Measurements from ENCODE around the gene EIF4G3.
"Not testable (repeated sequence)": the region's sequence is repeated elsewhere in the genome, so short reads cannot be mapped to it uniquely, and the experiment has no call there.

Gene EIF4G3

GRCh38 chr1:21176586-21177555, at the start of gene EIF4G3:
Gene EIF4G3 (minus strand): TSS chr1:21176897. CDS start chr1:21002742, 174,155 bp downstream.
- peak; percentile 99 to 100 (median 100) for DNase-seq (ENCODE audit: low read depth in 4 of 4, low spot score in 1 of 4)

- DNase-seq (ENCODE audit: low read depth in 4 of 4, low spot score in 1 of 4) = no peak
Observed at GRCh38 chr1:21225065-21225464, 48.4 kb upstream of the EIF4G3 start.

GRCh38 chr1:21220815-21221214, 44.1 kb upstream of the EIF4G3 start:
- DNase-seq (ENCODE audit: low read depth in 4 of 4, low spot score in 1 of 4) = no peak

- DNase-seq (ENCODE audit: low read depth in 4 of 4, low spot score in 1 of 4) = no peak
Observed at GRCh38 chr1:21219674-21220073, 43.0 kb upstream of the EIF4G3 start.

- no peak for DNase-seq (ENCODE audit: low read depth in 4 of 4, low spot score in 1 of 4)
Observed at GRCh38 chr1:21217812-21218596, 41.3 kb upstream of the EIF4G3 start.

- DNase-seq (ENCODE audit: low read depth in 4 of 4, low spot score in 1 of 4) = peak; percentile 58 to 61 (median 60)
Observed at GRCh38 chr1:21216835-21217811, 40.4 kb upstream of the EIF4G3 start.

GRCh38 chr1:21212126-21212525, 35.4 kb upstream of the EIF4G3 start:
- no peak for DNase-seq (ENCODE audit: low read depth in 4 of 4, low spot score in 1 of 4)

GRCh38 chr1:21208137-21208700, 31.5 kb upstream of the EIF4G3 start:
- DNase-seq (ENCODE audit: low read depth in 4 of 4, low spot score in 1 of 4) = not testable (repeated sequence)

GRCh38 chr1:21206117-21206516, 29.4 kb upstream of the EIF4G3 start:
- no peak for DNase-seq (ENCODE audit: low read depth in 4 of 4, low spot score in 1 of 4)

- no peak for DNase-seq (ENCODE audit: low read depth in 4 of 4, low spot score in 1 of 4)
Observed at GRCh38 chr1:21205416-21205815, 28.7 kb upstream of the EIF4G3 start.

GRCh38 chr1:21201650-21202049, 25.0 kb upstream of the EIF4G3 start:
- DNase-seq (ENCODE audit: low read depth in 4 of 4, low spot score in 1 of 4) = no peak

- DNase-seq (ENCODE audit: low read depth in 4 of 4, low spot score in 1 of 4) = not testable (repeated sequence)
Observed at GRCh38 chr1:21201238-21201637, 24.5 kb upstream of the EIF4G3 start.

GRCh38 chr1:21200767-21201166, 24.1 kb upstream of the EIF4G3 start:
- DNase-seq (ENCODE audit: low read depth in 4 of 4, low spot score in 1 of 4) = no peak

- no peak for DNase-seq (ENCODE audit: low read depth in 4 of 4, low spot score in 1 of 4)
Observed at GRCh38 chr1:21198929-21199328, 22.2 kb upstream of the EIF4G3 start.

GRCh38 chr1:21192871-21193270, 16.2 kb upstream of the EIF4G3 start:
- DNase-seq (ENCODE audit: low read depth in 4 of 4, low spot score in 1 of 4) = no peak

- no peak for DNase-seq (ENCODE audit: low read depth in 4 of 4, low spot score in 1 of 4)
Observed at GRCh38 chr1:21192284-21192683, 15.6 kb upstream of the EIF4G3 start.

- not testable (repeated sequence) for DNase-seq (ENCODE audit: low read depth in 4 of 4, low spot score in 1 of 4)
Observed at GRCh38 chr1:21190771-21191170, 14.1 kb upstream of the EIF4G3 start.

GRCh38 chr1:21189906-21190500, 13.3 kb upstream of the EIF4G3 start:
- DNase-seq (ENCODE audit: low read depth in 4 of 4, low spot score in 1 of 4) = no peak

GRCh38 chr1:21189421-21189820, 12.7 kb upstream of the EIF4G3 start:
- DNase-seq (ENCODE audit: low read depth in 4 of 4, low spot score in 1 of 4) = no peak

GRCh38 chr1:21188235-21188634, 11.5 kb upstream of the EIF4G3 start:
- DNase-seq (ENCODE audit: low read depth in 4 of 4, low spot score in 1 of 4) = no peak

Measured in stimulated activated CD4-positive, alpha-beta T cell treated with anti-CD3 and anti-CD28 coated beads, Interleukin-1b, Interleukin-23, amount 100 ng/mL, for 24 hours (primary cell).